GM18519 (cell line): Measurements from ENCODE around the gene MICAL3.

ENCODE experiments used
- ATAC-seq: cut with Tn5 transposase; IDR thresholded peaks from one replicate; pipeline ENCODE4 v1.9.1; 2021; ENCODE audit warnings: mild to moderate bottlenecking, moderate library complexity; ENCODE audit not compliant: unreplicated experiment, low FRiP score

MICAL3 gene

DNA sequence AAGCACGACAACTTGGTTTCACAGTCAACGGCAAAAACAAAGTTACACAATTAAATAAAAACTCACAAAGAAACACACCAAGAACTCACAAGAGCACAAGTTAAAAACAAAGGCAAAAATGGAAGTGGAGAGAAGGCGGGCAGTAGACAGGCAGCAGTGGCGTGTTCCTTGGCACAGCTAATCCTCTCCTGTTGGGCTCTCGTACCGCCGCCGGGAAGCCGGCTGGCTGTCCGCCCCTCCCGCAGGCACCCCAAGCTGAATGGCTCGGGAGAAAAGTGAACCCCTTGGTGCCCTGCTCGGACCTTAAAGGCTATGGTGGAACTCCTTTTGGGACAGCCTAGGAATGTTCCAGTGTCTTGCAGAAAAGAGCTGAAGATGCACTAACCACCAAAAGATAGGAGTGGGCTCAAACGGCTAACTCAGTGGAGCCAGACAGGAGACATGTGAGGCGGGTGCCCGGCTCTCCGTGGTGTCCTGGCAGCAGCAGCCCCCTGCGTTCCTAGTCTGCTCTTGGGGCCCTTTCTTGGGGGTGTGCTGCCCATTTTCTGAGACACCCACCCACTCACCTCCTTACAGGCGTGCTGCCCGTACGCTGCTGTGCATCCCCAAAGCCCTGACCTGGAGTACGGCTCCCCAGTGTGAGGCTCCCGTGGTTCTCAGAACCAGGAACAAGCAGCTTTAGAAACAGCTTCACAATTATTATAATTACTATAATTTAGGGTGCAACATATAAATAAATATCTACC lies 164.0 kb downstream of the MICAL3 start:
- no peak for ATAC-seq

DNA sequence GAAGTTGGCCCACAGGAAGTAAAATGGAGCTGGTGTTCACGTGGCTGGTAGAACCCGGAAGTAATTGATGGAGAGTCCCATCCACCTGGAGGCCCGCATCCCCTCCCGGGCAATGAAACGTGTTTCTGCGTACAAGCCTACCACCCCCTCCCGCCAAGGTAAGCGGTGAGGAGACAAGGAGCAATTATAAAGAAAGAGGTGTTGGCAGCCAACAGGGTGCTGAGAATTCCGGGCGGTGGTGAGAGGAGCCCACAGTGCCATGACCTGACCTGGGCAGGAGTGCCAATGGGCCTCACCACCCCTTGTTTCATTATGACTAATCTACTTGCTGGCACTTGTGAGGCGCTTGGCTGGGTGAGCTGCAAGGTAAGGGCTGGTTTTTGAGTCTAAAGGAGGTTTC lies 166.3 kb downstream of the MICAL3 start:
- ATAC-seq, result no peak

DNA sequence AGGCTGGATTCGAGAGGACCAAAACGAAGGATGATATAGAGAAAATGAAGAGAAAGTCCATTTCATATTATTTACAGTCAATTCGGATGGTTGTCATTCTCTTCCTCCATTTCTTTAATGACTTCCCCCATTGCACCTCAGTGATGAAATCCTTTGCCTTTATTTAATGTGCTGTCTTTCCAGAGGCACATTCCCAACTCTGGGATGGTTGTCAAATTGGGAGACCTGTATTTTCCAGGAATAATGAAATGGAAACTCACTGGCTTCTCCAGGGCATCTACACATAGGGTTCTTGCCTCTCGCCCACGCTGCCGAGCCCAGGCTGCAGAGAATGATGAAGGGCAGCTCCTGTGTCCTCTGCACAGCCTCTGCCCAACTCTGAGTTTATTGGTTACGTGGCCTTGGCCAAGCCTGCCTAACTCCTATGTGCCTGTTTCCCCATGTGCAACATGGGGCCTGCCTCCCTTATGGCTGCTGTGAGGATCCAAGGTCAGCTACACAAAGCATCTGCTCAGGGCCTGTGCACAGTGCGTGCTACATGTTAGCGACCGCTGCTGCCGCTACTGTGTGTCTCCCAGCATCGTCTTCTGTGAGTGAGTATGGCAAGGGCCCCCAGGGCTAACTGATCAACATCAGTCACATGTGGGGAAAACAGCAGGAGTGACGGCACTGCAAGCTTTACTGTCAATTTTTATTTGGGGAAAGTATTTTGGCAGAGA lies 168.6 kb downstream of the MICAL3 start:
- no peak for ATAC-seq

- ATAC-seq, result no peak
Measured at GRCh38 chr22:17853073-17853472, 171.3 kb downstream of the MICAL3 start.

DNA sequence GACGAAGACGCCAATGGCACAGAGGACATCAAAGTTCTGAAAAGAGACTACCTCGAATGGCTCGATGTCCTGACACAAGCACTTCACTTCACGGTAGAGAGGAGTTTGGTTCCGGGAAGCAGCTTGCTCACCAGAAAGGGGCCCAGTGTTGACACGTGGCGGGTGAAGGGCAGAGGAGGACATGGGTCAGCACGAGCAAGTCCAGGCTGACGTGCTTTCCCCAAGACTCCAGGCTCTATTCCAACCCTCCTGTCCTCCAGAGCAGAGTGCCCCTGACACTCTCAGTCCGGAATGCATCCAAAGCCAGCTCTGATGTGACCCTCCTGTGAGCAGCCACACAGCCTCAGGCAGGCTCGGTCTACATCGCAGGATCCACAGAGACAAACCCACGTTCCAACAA lies 172.6 kb downstream of the MICAL3 start:
- ATAC-seq, result no peak

DNA sequence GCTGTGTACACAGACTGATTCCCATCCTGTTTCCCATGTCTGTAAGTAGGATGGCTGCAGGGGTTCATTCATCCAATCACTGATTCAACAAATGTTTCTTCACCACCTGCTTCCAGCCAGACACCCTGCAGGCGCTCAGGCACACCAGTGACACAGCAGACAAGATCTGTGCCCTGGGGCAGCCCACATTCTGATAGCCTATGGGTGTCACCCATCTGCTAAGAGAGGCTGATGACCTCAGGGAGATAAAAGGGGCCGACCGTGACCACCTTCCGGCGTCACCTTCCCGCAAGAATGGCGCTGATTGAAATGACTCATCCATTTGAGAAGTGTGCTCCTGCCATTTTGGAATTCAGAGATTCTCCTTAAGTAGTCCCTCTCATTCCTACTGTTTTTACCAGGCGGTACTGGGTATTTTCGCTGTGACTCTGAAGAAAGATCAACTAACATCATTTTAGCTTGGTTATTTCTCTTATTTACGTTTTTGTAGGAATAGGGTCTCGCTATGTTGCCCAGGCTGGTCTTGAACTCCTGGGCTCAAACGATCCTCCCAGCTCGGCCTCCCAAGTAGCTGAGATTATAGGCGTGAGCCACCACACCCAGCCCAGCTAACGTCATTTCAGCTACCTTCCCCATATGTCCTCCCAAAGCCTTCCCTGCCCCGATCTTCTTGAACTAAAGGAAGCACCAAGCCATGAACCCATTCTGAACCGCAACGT lies 176.8 kb downstream of the MICAL3 start:
- no peak for ATAC-seq

- ATAC-seq, result no peak
Measured at GRCh38 chr22:17846326-17846992, 177.9 kb downstream of the MICAL3 start.

GRCh38 chr22:17845790-17846189 lies 178.6 kb downstream of the MICAL3 start:
- ATAC-seq, result no peak

DNA sequence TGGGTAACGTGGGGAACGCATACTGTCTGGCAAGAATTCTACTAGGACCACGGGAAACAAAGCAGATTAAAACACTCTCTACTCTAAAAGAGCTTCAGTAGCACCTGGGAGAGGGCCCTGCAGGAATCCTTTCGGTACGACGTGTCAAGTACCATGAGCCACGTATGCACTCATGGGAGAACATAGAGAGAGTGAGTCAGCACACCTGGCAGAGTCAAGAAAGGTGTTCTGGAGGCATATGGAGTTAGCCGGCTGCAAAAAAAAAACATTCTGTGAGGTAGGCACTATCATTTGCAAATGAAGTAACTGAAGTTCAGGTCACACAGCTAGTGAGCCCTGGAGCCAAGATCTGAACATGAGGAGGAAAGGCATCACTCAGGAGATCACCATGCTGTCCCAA lies 179.0 kb downstream of the MICAL3 start:
- no peak for ATAC-seq

- ATAC-seq, result no peak
Measured at GRCh38 chr22:17844150-17844549, 180.2 kb downstream of the MICAL3 start.

DNA sequence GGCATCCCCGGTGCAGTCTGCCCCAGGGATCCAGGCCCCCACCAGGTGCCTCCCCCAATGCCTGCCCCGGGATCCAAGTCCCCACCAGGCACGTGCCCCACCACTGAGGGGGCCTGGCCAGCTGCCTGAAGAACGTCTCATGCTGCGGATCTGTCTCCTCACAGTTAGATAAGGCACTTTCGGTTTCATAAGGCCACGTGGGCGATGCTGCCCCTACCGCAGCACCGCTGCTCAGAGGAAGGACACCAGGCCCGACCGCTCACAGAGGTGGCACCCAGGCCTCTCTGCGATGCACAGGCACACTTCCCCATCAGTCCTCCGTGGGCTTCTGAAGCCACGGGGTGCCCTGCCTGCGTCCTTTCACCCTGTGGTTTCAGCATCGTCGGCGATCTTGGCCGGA lies 182.0 kb downstream of the MICAL3 start:
- ATAC-seq, result no peak

- ATAC-seq, result no peak
Measured at GRCh38 chr22:17841836-17842235, 182.5 kb downstream of the MICAL3 start.

DNA sequence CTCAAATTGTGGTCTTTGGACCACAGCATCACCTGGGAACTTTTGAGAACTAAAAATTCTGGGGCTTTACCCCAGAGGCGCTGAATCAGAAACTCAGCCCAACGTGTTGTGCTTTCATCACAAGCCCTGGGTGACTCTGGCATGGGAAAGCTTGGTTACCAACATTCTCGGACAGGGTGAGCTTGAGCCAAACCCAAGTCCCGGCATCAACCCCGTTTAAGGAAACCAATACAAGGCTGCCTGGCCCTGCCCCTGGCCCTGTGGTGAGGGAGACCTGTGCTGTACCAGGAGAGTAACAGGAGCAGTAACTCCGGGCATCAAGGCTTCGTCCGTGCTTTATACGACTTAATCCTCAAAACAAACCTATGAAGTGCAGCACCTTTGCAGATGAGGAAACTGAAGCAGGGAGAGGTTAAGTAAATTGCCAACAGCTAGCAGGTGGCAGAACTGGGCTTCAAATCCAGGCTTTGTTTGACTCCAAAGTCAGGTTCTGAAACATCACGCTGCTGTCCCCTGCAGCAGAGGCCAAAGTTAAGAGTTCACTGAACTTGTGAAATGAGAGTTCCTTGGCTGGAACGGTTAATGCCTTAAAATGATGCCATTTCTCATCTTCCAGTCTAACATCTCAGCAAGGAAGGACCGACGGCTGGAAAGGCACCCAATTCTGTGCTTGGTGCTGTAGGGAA lies 186.0 kb downstream of the MICAL3 start:
- no peak for ATAC-seq

DNA sequence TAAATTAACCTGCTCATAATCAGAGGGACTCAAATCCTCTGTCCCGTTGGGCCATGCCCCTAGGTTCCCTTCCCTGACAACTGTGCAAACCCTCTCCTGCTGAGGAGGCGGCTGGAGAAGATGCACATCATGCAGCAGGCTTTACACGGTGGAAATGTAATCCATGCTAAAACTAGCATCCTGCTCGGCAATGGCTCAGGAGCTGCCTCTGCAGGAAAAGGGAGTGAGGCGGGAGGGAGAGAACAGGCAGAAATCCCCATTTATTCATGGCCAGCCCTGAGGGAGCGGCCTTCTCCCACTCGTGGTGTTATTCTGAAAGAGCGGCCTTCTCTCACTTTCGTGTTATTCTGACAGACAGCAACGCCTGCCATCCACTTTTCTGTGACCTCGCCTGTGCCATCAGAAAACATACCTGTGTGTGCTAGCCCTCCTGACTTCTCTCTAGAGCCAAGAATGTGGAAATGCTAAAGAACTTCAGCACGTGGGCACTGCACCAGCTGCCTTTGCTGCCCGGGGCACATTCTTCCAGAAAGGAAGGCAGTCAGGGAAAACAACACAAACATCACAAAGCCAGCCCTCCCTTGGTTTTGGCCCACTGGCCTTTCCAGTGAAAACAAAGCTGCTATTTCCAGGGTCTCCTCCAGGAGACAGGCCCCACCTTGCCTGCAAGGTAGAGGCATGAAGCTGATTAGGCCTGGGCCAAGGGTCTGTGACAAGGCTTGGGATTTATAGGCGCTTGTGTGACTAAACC lies 187.2 kb downstream of the MICAL3 start:
- ATAC-seq, result no peak

DNA sequence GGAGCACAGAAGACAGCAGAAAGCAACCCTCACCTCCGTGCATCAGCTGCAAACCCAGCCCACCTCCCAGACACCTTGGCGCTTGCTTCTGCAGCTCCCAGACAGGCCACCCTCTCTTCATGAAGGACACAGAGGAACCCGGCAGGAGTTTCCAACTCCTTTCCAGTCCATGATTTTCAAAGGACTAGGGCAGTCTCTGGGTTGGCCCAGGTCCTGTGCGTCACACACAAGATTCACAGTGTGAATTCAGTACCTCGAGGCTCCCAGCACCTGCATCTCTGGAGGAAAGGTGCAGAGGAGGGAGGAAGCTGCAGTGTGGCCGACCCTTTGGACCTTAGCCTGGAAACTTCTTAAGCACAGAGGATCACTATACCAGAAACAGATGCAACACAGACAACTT lies 189.1 kb downstream of the MICAL3 start:
- no peak for ATAC-seq

DNA sequence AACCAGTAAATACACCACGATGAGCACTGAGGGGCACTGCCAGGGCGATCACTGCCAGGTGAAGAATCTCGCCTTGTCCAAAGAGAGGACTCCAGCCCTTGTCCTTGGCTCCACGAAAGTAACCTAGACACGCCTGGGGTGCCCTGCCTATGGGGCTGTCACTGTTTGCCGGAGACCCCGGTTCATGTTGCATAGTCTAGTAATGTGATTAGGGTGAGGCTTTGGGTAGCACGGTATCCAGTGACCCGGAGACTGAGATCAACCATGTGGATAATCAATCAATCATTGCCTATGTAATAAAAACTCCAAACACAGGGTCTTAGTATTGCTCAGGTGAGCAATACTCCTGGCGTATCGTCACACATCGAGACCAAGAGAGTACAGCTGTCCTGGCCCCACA lies 190.9 kb downstream of the MICAL3 start:
- ATAC-seq, result no peak

- no peak for ATAC-seq
Measured at GRCh38 chr22:17832665-17833064, 191.7 kb downstream of the MICAL3 start.

DNA sequence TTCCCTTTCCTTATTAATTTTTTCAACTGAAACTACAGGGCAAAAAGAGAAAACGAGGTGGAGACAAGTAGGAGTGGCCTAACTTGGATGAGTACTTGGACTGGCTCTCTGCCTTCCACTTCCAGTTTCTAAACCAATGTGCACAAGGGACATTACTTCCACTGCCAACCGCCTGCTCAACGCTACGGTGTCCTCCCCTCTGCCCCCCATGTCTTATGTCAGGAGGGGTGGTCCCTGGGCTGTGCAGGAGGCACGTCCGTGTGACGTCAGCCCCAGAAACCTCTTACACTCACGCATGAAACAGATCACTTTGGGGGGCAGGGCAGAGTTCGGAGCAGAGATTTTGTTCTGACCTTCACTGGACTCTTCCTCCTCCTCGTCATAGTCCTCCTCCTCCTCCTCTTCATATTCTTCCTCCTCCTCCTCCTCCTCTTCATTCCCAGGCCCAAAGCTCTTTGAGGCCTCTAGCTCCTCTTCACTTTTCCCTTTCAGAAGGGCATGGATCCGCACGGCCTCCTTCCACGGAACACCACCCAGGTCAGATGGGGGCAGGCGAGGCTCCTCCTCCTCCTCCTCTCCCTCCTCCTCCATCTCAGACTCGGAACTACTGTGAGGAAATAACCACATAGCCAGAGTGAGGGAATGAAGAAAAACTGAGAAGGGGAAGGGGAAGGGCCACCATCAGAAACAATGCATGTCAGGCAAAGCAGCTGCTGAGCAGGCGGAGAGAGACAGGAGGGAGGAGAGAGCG lies 192.7 kb downstream of the MICAL3 start:
- ATAC-seq, result no peak
